PC-9 (cell line): ENCODE data around the gene FAM20C.

Source experiments
- EZH2 ChIP-seq: fragments of 200-600 bp; sonication (generic); IDR thresholded peaks from 2 replicates; pipeline ENCODE4 v1.8.0; 2017; ENCODE audit warnings: antibody characterized with exemption, low read depth
- TF ChIP-seq, protein P1 (sequence below): fragments of 200-600 bp; sonication (generic); conservative IDR thresholded peaks from 2 replicates; pipeline ENCODE4 v1.6.1; 2017; ENCODE audit warnings: mixed run types, antibody characterized with exemption, mild to moderate bottlenecking, moderate library complexity

DNA sequence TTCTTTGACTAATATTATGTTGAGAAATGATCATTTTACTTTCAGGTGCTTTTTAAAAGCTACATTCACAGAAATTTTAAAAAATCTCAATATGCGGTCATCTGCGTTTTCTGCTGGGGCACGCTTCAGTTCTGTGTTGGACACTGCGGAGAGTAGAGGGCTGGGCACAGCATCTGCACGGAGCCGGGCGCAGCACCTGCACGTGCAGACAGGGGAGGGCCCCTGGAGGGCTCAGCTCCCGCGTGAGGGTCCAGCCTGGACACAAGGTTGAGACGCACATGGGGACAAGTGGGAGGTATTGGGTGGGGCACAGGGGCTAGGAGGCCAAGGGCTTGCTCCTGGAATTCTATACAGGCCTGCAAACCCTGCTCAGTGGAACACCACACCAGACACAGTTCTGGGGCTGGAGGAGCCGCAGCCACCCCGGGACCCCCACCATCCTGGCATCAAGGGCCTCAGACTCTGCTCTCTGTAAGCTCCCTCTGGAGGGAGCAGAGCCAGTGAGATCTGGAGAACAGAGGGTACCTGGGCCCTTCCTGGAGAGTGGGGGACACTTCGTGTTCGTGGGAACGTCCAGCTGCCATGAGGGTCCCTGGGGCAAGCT is 20.4 kb upstream of the FAM20C start:
- TF ChIP-seq, protein P1, sequence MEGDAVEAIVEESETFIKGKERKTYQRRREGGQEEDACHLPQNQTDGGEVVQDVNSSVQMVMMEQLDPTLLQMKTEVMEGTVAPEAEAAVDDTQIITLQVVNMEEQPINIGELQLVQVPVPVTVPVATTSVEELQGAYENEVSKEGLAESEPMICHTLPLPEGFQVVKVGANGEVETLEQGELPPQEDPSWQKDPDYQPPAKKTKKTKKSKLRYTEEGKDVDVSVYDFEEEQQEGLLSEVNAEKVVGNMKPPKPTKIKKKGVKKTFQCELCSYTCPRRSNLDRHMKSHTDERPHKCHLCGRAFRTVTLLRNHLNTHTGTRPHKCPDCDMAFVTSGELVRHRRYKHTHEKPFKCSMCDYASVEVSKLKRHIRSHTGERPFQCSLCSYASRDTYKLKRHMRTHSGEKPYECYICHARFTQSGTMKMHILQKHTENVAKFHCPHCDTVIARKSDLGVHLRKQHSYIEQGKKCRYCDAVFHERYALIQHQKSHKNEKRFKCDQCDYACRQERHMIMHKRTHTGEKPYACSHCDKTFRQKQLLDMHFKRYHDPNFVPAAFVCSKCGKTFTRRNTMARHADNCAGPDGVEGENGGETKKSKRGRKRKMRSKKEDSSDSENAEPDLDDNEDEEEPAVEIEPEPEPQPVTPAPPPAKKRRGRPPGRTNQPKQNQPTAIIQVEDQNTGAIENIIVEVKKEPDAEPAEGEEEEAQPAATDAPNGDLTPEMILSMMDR: no peak
- TF ChIP-seq EZH2: no peak
